ENCODE results near the gene ACVR1B. TPM values are rescaled to one million over a fixed set of nuclear protein-coding genes. Genes with fewer than 3 reads are reported as not detected.

ACVR1B gene
- total and polyA plus RNA-seq, 2 experiments from 2014 or later: 2.4 to 7.5 TPM

DNA sequence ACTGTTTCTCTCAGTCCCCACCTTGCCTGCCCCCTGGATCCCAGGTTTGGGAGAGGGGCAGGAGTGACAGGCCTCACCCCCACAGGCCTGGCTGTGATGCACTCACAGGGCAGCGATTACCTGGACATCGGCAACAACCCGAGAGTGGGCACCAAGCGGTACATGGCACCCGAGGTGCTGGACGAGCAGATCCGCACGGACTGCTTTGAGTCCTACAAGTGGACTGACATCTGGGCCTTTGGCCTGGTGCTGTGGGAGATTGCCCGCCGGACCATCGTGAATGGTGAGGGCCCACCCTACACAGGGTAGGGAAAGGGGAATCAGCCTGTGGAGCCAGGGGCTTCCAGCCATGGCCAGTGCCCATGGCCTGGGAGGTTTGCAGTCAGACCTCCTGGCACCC is 35.5 kb upstream of the ACVR1B start:
- Mint-ChIP-seq H3K36me3 (ENCODE audit: low read depth) (no peaks in the 10 kb centered on the region), H3K4me3 (no peak overlapping the region), H3K9me3 (peaks cover 3% of the 10 kb centered on the region; the same call in 1 of the 3 replicates), H3K27ac (no peak overlapping the region), H3K27me3 (ENCODE audit: insufficient read depth, low read depth, poor library complexity) (peaks cover 20% of the 10 kb centered on the region), H3K4me1 (peaks cover 29% of the 10 kb centered on the region)
- Histone ChIP-seq H3K27ac (ENCODE audit: low read depth) (no peak overlapping the region), H2AFZ (no peak overlapping the region), H3K9me2 (ENCODE audit: insufficient read depth) (no peaks in the 10 kb centered on the region), H3K4me3 (no peak overlapping the region), H3K79me2 (replicated peaks; ENCODE audit: insufficient read depth) (no peaks in the 10 kb centered on the region), H3F3A (replicated peaks; ENCODE audit: low read depth) (no peaks in the 10 kb centered on the region), H3K27me3 (ENCODE audit: insufficient read depth) (peaks cover 4% of the 10 kb centered on the region; the same call in 1 of the 2 replicates), H3K4me1 (ENCODE audit: insufficient read depth) (peaks cover under 1% of the 10 kb centered on the region; the same call in 1 of the 2 replicates), H3K4me2 (no peak overlapping the region), H3K36me3 (ENCODE audit: insufficient read depth) (no peaks in the 10 kb centered on the region), H4K20me1 (replicated peaks; ENCODE audit: insufficient read depth) (no peaks in the 10 kb centered on the region)
- TF ChIP-seq, protein P1, sequence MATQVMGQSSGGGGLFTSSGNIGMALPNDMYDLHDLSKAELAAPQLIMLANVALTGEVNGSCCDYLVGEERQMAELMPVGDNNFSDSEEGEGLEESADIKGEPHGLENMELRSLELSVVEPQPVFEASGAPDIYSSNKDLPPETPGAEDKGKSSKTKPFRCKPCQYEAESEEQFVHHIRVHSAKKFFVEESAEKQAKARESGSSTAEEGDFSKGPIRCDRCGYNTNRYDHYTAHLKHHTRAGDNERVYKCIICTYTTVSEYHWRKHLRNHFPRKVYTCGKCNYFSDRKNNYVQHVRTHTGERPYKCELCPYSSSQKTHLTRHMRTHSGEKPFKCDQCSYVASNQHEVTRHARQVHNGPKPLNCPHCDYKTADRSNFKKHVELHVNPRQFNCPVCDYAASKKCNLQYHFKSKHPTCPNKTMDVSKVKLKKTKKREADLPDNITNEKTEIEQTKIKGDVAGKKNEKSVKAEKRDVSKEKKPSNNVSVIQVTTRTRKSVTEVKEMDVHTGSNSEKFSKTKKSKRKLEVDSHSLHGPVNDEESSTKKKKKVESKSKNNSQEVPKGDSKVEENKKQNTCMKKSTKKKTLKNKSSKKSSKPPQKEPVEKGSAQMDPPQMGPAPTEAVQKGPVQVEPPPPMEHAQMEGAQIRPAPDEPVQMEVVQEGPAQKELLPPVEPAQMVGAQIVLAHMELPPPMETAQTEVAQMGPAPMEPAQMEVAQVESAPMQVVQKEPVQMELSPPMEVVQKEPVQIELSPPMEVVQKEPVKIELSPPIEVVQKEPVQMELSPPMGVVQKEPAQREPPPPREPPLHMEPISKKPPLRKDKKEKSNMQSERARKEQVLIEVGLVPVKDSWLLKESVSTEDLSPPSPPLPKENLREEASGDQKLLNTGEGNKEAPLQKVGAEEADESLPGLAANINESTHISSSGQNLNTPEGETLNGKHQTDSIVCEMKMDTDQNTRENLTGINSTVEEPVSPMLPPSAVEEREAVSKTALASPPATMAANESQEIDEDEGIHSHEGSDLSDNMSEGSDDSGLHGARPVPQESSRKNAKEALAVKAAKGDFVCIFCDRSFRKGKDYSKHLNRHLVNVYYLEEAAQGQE (IDR thresholded peaks at IDR 0.05; ENCODE audit: unreplicated experiment): no peak
- TF ChIP-seq ZNF114 (CRISPR knock-in tag; IDR thresholded peaks at IDR 0.05): no peak
- TF ChIP-seq, protein P2, sequence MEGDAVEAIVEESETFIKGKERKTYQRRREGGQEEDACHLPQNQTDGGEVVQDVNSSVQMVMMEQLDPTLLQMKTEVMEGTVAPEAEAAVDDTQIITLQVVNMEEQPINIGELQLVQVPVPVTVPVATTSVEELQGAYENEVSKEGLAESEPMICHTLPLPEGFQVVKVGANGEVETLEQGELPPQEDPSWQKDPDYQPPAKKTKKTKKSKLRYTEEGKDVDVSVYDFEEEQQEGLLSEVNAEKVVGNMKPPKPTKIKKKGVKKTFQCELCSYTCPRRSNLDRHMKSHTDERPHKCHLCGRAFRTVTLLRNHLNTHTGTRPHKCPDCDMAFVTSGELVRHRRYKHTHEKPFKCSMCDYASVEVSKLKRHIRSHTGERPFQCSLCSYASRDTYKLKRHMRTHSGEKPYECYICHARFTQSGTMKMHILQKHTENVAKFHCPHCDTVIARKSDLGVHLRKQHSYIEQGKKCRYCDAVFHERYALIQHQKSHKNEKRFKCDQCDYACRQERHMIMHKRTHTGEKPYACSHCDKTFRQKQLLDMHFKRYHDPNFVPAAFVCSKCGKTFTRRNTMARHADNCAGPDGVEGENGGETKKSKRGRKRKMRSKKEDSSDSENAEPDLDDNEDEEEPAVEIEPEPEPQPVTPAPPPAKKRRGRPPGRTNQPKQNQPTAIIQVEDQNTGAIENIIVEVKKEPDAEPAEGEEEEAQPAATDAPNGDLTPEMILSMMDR (conservative IDR thresholded peaks at IDR 0.05; ENCODE audit: low read depth in 2 of 2): no peak
- TF ChIP-seq EZH2 (IDR thresholded peaks at IDR 0.05; ENCODE audit: low read depth, unreplicated experiment): no peak
- no peak for DNase-seq (ENCODE audit: low spot score)
- ATAC-seq: no peak

- Mint-ChIP-seq H3K27me3 (ENCODE audit: insufficient read depth, low read depth, poor library complexity) (peaks cover 16% of the 10 kb centered on the region), H3K4me1 (peaks cover 30% of the 10 kb centered on the region), H3K27ac (no peak overlapping the region), H3K9me3 (peaks cover 3% of the 10 kb centered on the region; the same call in 1 of the 3 replicates), H3K36me3 (ENCODE audit: low read depth) (no peaks in the 10 kb centered on the region), H3K4me3 (no peak overlapping the region)
- Histone ChIP-seq H3K27ac (ENCODE audit: low read depth) (no peak overlapping the region), H3F3A (replicated peaks; ENCODE audit: low read depth) (no peaks in the 10 kb centered on the region), H3K9me2 (ENCODE audit: insufficient read depth) (no peaks in the 10 kb centered on the region), H2AFZ (no peak overlapping the region), H3K4me2 (no peak overlapping the region), H3K4me1 (ENCODE audit: insufficient read depth) (peaks cover 5% of the 10 kb centered on the region; the same call in 1 of the 2 replicates), H3K4me3 (no peak overlapping the region), H4K20me1 (replicated peaks; ENCODE audit: insufficient read depth) (no peaks in the 10 kb centered on the region), H3K36me3 (ENCODE audit: insufficient read depth) (no peaks in the 10 kb centered on the region; the same call in 1 of the 2 replicates), H3K27me3 (ENCODE audit: insufficient read depth) (no peaks in the 10 kb centered on the region), H3K79me2 (replicated peaks; ENCODE audit: insufficient read depth) (no peaks in the 10 kb centered on the region)
- ATAC-seq (no peak), DNase-seq (ENCODE audit: low spot score) (no peak)
- TF ChIP-seq CREB1 (CRISPR knock-in tag; IDR thresholded peaks at IDR 0.05; ENCODE audit: low read depth): no peak
- TF ChIP-seq POLR2AphosphoS5 (IDR thresholded peaks at IDR 0.05; ENCODE audit: low read depth): no peak
- TF ChIP-seq EZH2 (IDR thresholded peaks at IDR 0.05; ENCODE audit: low read depth, unreplicated experiment): no peak
- no peak for TF ChIP-seq ZNF462 (CRISPR knock-in tag; IDR thresholded peaks at IDR 0.05)
- TF ChIP-seq STAT1 (IDR thresholded peaks at IDR 0.05; ENCODE audit: unreplicated experiment): no peak
- TF ChIP-seq JUNB (IDR thresholded peaks at IDR 0.05; ENCODE audit: unreplicated experiment): no peak
- TF ChIP-seq ZNF114 (CRISPR knock-in tag; IDR thresholded peaks at IDR 0.05): no peak
Measured at GRCh38 chr12:51917041-51917590, 34.4 kb upstream of the ACVR1B start.

Data from GM23338 (cell line).